ENCODE data around the gene NAV2.

DNA sequence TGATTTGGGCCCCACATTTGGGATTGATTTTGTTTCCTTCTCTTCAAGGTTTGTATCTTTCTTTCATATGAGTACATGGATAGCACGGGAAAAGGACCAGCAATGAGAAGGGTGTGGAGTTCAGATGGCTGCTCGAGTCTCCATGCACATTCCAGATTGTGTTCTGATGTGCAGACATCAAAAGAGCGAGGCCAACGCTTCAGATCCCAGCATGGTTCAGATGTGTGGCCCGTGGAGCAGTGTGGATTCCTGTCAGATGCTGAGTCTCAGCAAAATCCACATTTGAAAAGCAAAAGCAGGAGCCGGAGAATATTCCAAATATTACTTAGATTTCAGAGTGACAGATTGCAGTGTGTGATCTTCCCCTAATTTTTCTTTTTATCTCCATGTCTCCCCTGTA lies 228.2 kb downstream of the NAV2 start:
- TF ChIP-seq, protein P1, sequence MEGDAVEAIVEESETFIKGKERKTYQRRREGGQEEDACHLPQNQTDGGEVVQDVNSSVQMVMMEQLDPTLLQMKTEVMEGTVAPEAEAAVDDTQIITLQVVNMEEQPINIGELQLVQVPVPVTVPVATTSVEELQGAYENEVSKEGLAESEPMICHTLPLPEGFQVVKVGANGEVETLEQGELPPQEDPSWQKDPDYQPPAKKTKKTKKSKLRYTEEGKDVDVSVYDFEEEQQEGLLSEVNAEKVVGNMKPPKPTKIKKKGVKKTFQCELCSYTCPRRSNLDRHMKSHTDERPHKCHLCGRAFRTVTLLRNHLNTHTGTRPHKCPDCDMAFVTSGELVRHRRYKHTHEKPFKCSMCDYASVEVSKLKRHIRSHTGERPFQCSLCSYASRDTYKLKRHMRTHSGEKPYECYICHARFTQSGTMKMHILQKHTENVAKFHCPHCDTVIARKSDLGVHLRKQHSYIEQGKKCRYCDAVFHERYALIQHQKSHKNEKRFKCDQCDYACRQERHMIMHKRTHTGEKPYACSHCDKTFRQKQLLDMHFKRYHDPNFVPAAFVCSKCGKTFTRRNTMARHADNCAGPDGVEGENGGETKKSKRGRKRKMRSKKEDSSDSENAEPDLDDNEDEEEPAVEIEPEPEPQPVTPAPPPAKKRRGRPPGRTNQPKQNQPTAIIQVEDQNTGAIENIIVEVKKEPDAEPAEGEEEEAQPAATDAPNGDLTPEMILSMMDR (IDR thresholded peaks at IDR 0.05), result no peak
- TF ChIP-seq EZH2 (IDR thresholded peaks at IDR 0.05) (no peak), EZH2phosphoT487 (IDR thresholded peaks at IDR 0.05) (no peak)

Measured in neural progenitor cell (in vitro differentiated cells).